Smooth muscle cell (in vitro differentiated cells): ENCODE measurements around the gene PVR. TPM values are rescaled to one million over a fixed set of nuclear protein-coding genes. Genes with fewer than 3 reads are reported as not detected.

ENCODE experiments used
- DNase-seq: peaks from one replicate; lab custom pipeline; 2025; ENCODE audit not compliant: unreplicated experiment; lab: John Stamatoyannopoulos, UW
- H2AFZ ChIP-seq: fragments of 200-600 bp; sonication (generic); 2 replicates; pipeline ENCODE4 v1.6.0; 2016; ENCODE audit warnings: antibody characterized with exemption, low read depth, mild to moderate bottlenecking
- H3F3A ChIP-seq: fragments of 200-600 bp; sonication (generic); 2 replicates; pipeline ENCODE4 v1.6.0; 2017; ENCODE audit warnings: antibody characterized with exemption, low read depth
- H3K27ac ChIP-seq: fragments of 200-600 bp; sonication (generic); 2 replicates; pipeline ENCODE4 v1.5.1; 2016; ENCODE audit warnings: low read depth, mild to moderate bottlenecking
- H3K27me3 ChIP-seq: fragments of 200-600 bp; sonication (generic); 2 replicates; pipeline ENCODE4 v1.6.1; 2016; ENCODE audit warnings: low read depth, mild to moderate bottlenecking
- H3K36me3 ChIP-seq: fragments of 200-600 bp; sonication (generic); 2 replicates; pipeline ENCODE4 v1.5.1; 2016; ENCODE audit warnings: low read depth
- H3K4me1 ChIP-seq: fragments of 200-600 bp; sonication (generic); 2 replicates; pipeline ENCODE4 v1.5.1; 2016; ENCODE audit warnings: low read depth
- H3K4me2 ChIP-seq: fragments of 200-600 bp; sonication (generic); 2 replicates; pipeline ENCODE4 v1.6.0; 2016; ENCODE audit warnings: mild to moderate bottlenecking
- H3K4me3 ChIP-seq: fragments of 200-600 bp; sonication (generic); 2 replicates; pipeline ENCODE4 v1.5.1; 2016; ENCODE audit warnings: mild to moderate bottlenecking
- H3K79me2 ChIP-seq: fragments of 200-600 bp; sonication (generic); 2 replicates; pipeline ENCODE4 v1.6.0; 2016; ENCODE audit warnings: low read depth, mild to moderate bottlenecking
- H3K9ac ChIP-seq: fragments of 200-600 bp; sonication (generic); 2 replicates; pipeline ENCODE4 v1.6.0; 2016; ENCODE audit warnings: low read depth
- H3K9me3 ChIP-seq: fragments of 200-600 bp; sonication (generic); replicated peaks from 2 replicates; pipeline ENCODE4 v1.5.1; 2016; ENCODE audit warnings: low read depth
- H4K20me1 ChIP-seq: fragments of 200-600 bp; sonication (generic); 2 replicates; pipeline ENCODE4 v1.6.0; 2016; ENCODE audit warnings: low read depth
- WGBS: methylation state at CpG from one replicate; pipeline ENCODE4 v1.1.7; 2016; ENCODE audit warnings: low lambda C conversion rate; 5-methylcytosine and 5-hydroxymethylcytosine counted together
- polyA plus RNA-seq: library from polyadenylated mRNA; unstranded; fragments of >200 nt; fragmentation: Nextera tagmentation; extraction: Ambion mirVana; gene quantifications from 2 replicates; pipeline ENCODE4 v1.2.1, GENCODE V29; 2016
- total RNA-seq: library from RNA; depleted of rRNA; stranded (reverse); fragments of >200 nt; gene quantifications from 2 replicates; pipeline ENCODE4 v1.2.3, GENCODE V29; 2014
- TF ChIP-seq, protein P1 (sequence below): fragments of 200-600 bp; sonication (generic); IDR thresholded peaks from 2 replicates; pipeline ENCODE4 v1.5.1; 2017; ENCODE audit warnings: borderline replicate concordance, mild to moderate bottlenecking, antibody characterized with exemption; ENCODE audit not compliant: insufficient read depth, poor library complexity, severe bottlenecking

The PVR gene
- total and polyA plus RNA-seq, 2 experiments from 2014 or later, result 25.4 to 35.0 TPM

DNA sequence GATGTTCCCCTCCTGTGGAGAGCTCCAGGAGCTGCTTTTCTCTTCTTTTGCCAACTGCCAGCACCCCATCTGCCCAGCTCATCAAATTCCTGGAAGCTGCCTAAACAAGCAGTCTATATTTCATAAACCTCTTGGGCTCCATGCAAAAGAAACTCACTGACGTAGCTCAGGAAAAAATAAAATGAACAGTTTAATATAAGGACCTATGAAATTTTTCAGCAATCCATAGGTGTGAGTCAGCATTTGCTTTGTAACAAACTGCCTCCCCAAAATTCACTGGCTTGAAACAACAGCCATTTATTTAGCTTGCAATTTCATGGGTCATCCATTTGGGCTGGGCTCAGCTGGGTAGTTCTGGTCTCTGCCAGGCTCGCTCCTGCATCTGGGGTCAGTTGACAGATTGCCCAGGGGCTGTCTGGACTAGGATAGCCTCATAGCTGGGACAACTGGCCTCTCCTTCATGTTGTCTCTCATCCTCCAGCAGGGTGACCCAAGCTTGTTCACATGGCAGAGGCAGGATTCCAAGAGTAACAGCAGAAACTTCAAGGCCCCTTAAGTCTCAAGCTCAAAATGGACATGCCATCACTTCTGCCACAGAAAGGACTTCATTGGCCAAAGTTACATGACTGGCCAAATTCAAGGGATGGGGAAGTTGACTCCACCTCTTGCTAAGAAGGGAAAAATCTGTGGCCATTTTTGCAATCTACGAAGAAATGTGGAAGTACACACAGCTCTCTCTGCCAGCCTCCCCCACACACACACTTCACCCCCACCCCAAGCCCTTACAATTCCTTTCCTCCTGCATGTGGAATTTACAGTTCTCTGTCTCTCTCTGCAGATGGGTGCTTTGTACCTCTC, 7.9 kb upstream of the PVR start:
- Histone ChIP-seq H3K9ac (no peak overlapping the region), H3K27me3 (no peaks in the 10 kb centered on the region), H3K4me3 (no peak overlapping the region), H3F3A (peaks cover 5% of the 10 kb centered on the region), H3K79me2 (no peaks in the 10 kb centered on the region), H3K4me2 (no peak overlapping the region), H3K27ac (no peak overlapping the region), H3K4me1 (no peaks in the 10 kb centered on the region), H3K9me3 (no peaks in the 10 kb centered on the region), H3K36me3 (no peaks in the 10 kb centered on the region), H4K20me1 (no peaks in the 10 kb centered on the region), H2AFZ (no peak overlapping the region)
- no peak for DNase-seq
- 91% methylated on average over 3 of the region's 3 CpGs for WGBS
- TF ChIP-seq, protein P1, sequence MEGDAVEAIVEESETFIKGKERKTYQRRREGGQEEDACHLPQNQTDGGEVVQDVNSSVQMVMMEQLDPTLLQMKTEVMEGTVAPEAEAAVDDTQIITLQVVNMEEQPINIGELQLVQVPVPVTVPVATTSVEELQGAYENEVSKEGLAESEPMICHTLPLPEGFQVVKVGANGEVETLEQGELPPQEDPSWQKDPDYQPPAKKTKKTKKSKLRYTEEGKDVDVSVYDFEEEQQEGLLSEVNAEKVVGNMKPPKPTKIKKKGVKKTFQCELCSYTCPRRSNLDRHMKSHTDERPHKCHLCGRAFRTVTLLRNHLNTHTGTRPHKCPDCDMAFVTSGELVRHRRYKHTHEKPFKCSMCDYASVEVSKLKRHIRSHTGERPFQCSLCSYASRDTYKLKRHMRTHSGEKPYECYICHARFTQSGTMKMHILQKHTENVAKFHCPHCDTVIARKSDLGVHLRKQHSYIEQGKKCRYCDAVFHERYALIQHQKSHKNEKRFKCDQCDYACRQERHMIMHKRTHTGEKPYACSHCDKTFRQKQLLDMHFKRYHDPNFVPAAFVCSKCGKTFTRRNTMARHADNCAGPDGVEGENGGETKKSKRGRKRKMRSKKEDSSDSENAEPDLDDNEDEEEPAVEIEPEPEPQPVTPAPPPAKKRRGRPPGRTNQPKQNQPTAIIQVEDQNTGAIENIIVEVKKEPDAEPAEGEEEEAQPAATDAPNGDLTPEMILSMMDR, result no peak

- no peaks in the 10 kb centered on the region for H4K20me1 ChIP-seq
- no peaks in the 10 kb centered on the region for H3K27me3 ChIP-seq
- H2AFZ ChIP-seq, result no peak overlapping the region
- H3F3A ChIP-seq, result peaks cover 5% of the 10 kb centered on the region
- no peaks in the 10 kb centered on the region for H3K4me1 ChIP-seq
- no peak overlapping the region for H3K27ac ChIP-seq
- TF ChIP-seq, protein P1, result no peak
- H3K9ac ChIP-seq, result no peak overlapping the region
- no peak overlapping the region for H3K4me2 ChIP-seq
- no peak overlapping the region for H3K4me3 ChIP-seq
- no peaks in the 10 kb centered on the region for H3K36me3 ChIP-seq
- H3K9me3 ChIP-seq, result no peaks in the 10 kb centered on the region
- WGBS, result 92% methylated on average over 11 of the region's 11 CpGs
- no peak for DNase-seq
- H3K79me2 ChIP-seq, result no peaks in the 10 kb centered on the region
These were observed 7.0 kb upstream of the PVR start for GRCh38 chr19:44636439-44637389.

GRCh38 chr19:44637390-44637764, 6.3 kb upstream of the PVR start:
- Histone ChIP-seq H4K20me1 (no peaks in the 10 kb centered on the region), H3K27ac (no peak overlapping the region), H3K36me3 (no peaks in the 10 kb centered on the region), H2AFZ (no peak overlapping the region), H3F3A (peaks cover 5% of the 10 kb centered on the region), H3K4me2 (no peak overlapping the region), H3K27me3 (no peaks in the 10 kb centered on the region), H3K9me3 (no peaks in the 10 kb centered on the region), H3K4me1 (no peaks in the 10 kb centered on the region), H3K4me3 (no peak overlapping the region), H3K79me2 (no peaks in the 10 kb centered on the region), H3K9ac (no peak overlapping the region)
- 95% methylated on average over 5 of the region's 5 CpGs for WGBS
- DNase-seq, result no peak
- TF ChIP-seq, protein P1, result no peak
